Kidney (tissue), 14 donors: Measurements from ENCODE around the gene IST1. TPM values are rescaled to one million over a fixed set of nuclear protein-coding genes. Genes with fewer than 3 reads are reported as not detected.

ENCODE experiments used
- DNase-seq, 5 donors: peaks; one replicate each; pipeline ENCODE4 v3.0.0-alpha.2; 2013 to 2020
- FAIRE-seq: peaks from 2 replicates; lab custom pipeline; 2012; peaks lifted over from hg19 to GRCh38; lab: Jason Lieb, UNC
- H3K27ac ChIP-seq, 2 donors: one replicate each; pipeline ENCODE4 v1.7.0; 2013; ENCODE audit warnings: low read depth in 2 of 2, low read length in 2 of 2, inconsistent platforms in 1 of 2
- H3K27me3 ChIP-seq: one replicate; pipeline ENCODE4 v1.7.1; 2013; ENCODE audit warnings: low read length, inconsistent platforms; ENCODE audit not compliant: control insufficient read depth, insufficient read depth
- H3K36me3 ChIP-seq, 3 donors: one replicate each; pipeline versions ENCODE4 v1.7.0 to v1.7.1; 2013; ENCODE audit warnings: low read length in 3 of 3, control low read depth in 1 of 3, inconsistent platforms in 1 of 3; ENCODE audit not compliant: insufficient read depth in 3 of 3, control insufficient read depth in 2 of 3
- H3K4me1 ChIP-seq, 3 donors: one replicate each; pipeline versions ENCODE4 v1.7.0 to v1.7.1; 2013; ENCODE audit warnings: low read length in 3 of 3, inconsistent platforms in 1 of 3, low read depth in 1 of 3; ENCODE audit not compliant: control insufficient read depth in 2 of 3, insufficient read depth in 2 of 3
- H3K4me3 ChIP-seq, 3 donors: one replicate each; pipeline versions ENCODE4 v1.7.0 to v1.8.1; 2013; ENCODE audit warnings: low read length in 3 of 3, control low read depth in 1 of 3, inconsistent platforms in 1 of 3
- H3K9ac ChIP-seq, 3 donors: one replicate each; pipeline versions ENCODE4 v1.7.0 to v1.7.1; 2013; ENCODE audit warnings: low read length in 3 of 3, control low read depth in 1 of 3, inconsistent platforms in 1 of 3
- H3K9me3 ChIP-seq, 3 donors: one replicate each; pipeline versions ENCODE4 v1.7.0 to v1.7.1; 2013; ENCODE audit warnings: low read length in 3 of 3, control low read depth in 1 of 3, inconsistent platforms in 1 of 3; ENCODE audit not compliant: control insufficient read depth in 2 of 3, insufficient read depth in 1 of 3
- intact Hi-C: fragments of 100-400 bp; cut with DNase I; formaldehyde crosslinking; loops from one replicate; pipeline ENCODE4 v1.11.1; 2022
- polyA plus RNA-seq: library from polyadenylated mRNA; stranded (reverse); fragments of 350-450 nt; fragmentation: Illumina TruSeq; extraction: RNeasy Lipid Tissue Mini Kit (QIAGEN cat#74804); gene quantifications from one replicate; pipeline ENCODE4 v1.2.3, GENCODE V29; 2014; ENCODE audit warnings: low read depth, low replicate concordance; ENCODE audit not compliant: insufficient read depth
- total RNA-seq: library from RNA; stranded (reverse); fragmentation: NEBNext Ultra II Directional; extraction: Animal tissue kit (Norgen Biotek cat#: 25700); gene quantifications from one replicate; pipeline ENCODE4 v1.2.1, GENCODE V29; 2021
- TF ChIP-seq, protein P1 (sequence below): IDR thresholded peaks from 3 replicates; pipeline ENCODE4 v1.5.1; 2012; ENCODE audit warnings: mild to moderate bottlenecking, moderate library complexity, borderline replicate concordance; ENCODE audit not compliant: insufficient read depth; ENCODE audit errors: extremely low read depth
- donor health status: control.
- donor health status: control.
- donor health status: control.
- donor health status: control.
- donor health status: control.
- donor health status: DM: yes; HTN: yes; CAD: no.
- donor health status: Normal renal cell carcinoma (clear cell type).

Gene IST1
- total and polyA plus RNA-seq, 2 donors from 2014 or later, result 138 to 220 TPM

DNA sequence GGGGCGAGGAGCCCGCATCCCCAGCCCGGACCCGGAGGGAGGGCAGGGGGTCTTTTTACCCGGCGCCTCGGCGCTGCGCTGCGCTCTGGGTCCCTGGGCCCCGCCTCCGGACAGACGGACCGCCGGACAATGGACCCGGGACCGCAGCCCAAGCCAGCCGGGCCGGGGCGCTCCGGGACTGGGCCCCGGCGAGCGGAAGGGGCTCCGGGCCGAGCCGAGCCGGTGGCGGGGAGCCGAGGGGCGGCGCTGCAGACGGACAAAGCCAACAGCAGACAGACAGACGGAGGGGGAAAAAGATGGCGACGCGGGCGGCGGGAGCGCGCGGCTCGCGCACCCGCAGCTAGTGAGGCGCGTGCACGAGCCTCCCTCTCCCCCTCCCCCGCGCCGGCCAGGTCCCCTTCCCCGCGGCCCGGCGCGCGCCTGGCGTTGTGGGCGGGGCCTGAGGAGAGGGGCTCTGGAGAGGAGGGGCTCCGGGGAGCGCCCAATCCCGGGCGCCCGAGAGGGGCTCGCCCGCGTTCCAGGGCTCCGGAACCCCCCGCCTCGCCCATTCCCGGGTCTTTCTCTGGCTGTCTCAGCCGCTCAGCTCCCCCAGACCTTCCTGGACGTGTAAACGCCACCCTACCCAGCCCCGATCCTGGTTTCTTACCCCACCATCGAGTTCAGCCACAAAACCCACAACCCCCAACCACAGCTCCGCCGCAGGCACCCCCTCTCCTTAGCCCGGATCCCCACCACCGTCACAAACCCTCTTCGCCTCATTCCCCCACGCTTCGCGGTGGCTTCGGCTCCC lies 11.3 kb upstream of the IST1 start, which contains the start of gene ZNF821:
TSS of gene ZNF821 (minus strand) at position 334 of the 790 bp plus-strand sequence. CDS start 4,236 bp downstream, outside the sequence.
- peak; percentile 89 to 98 (median 94) for DNase-seq
- H3K9me3 ChIP-seq, result no peaks in the 10 kb centered on the region
- no peak for FAIRE-seq
- peaks cover under 1 to 13% (median 10%) of the 10 kb centered on the region in 3 donors for H3K36me3 ChIP-seq
- TF ChIP-seq, protein P1, sequence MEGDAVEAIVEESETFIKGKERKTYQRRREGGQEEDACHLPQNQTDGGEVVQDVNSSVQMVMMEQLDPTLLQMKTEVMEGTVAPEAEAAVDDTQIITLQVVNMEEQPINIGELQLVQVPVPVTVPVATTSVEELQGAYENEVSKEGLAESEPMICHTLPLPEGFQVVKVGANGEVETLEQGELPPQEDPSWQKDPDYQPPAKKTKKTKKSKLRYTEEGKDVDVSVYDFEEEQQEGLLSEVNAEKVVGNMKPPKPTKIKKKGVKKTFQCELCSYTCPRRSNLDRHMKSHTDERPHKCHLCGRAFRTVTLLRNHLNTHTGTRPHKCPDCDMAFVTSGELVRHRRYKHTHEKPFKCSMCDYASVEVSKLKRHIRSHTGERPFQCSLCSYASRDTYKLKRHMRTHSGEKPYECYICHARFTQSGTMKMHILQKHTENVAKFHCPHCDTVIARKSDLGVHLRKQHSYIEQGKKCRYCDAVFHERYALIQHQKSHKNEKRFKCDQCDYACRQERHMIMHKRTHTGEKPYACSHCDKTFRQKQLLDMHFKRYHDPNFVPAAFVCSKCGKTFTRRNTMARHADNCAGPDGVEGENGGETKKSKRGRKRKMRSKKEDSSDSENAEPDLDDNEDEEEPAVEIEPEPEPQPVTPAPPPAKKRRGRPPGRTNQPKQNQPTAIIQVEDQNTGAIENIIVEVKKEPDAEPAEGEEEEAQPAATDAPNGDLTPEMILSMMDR, result no peak
- H3K27ac ChIP-seq, result peak within 1 kb of the TSS; percentile 88 to 89
- peaks cover 0 to 13% (median 0%) of the 10 kb centered on the region in 3 donors for H3K4me1 ChIP-seq
- intact Hi-C loops, result no loop called here
- peak within 1 kb of the TSS; percentile 80 to 86 (median 86) for H3K4me3 ChIP-seq
- H3K27me3 ChIP-seq, result no peaks in the 10 kb centered on the region
- H3K9ac ChIP-seq, result peak within 1 kb of the TSS; percentile 73 to 87 (median 75)

DNA sequence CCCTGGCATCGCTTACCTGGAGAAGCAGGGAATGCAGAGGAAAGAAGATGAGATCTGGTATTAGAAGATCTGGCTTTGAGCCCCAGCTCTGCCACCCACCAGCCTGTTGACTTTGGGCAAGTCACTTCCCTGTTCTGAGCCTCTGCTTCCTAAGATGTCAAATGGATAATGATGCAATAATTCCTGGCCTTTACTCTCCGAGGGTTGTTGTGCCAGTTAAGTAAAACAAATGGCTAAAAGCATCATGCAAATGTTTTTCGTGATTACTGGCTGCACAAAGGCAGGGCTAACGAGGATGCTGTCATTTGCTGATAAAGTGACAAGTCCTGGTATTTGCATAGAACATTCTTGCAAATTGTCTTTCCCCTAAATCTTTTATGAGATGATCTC lies 10.1 kb upstream of the IST1 start:
- no peak overlapping the region for H3K4me3 ChIP-seq
- FAIRE-seq, result no peak
- peaks cover 0 to 10% (median 0%) of the 10 kb centered on the region in 3 donors for H3K4me1 ChIP-seq
- TF ChIP-seq, protein P1, result no peak
- intact Hi-C loops, result no loop called here
- no peaks in the 10 kb centered on the region for H3K27me3 ChIP-seq
- no peak for DNase-seq
- no peak overlapping the region for H3K27ac ChIP-seq
- peaks cover 0 to 6% (median 5%) of the 10 kb centered on the region in 3 donors for H3K36me3 ChIP-seq
- H3K9ac ChIP-seq, result no peak overlapping the region
- H3K9me3 ChIP-seq, result no peaks in the 10 kb centered on the region

DNA sequence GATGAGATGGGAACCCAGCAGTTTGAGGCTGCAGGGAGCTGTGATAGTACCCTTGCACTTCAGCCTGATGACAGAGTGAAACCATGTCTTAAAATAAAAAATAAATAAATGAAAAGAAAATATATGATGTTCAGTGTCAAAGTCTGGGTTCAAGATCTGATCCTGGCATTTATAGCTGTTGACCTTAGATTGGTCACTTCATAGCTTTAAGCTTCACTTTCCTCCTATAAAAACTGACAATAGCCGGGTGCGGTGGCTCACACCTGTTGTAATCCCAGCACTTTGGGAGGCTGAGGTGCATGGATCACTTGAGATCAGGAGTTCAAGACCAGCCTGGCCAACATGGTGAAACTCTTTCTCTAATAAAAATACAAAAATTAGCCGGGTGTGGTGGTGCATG lies 6.2 kb upstream of the IST1 start:
- no peak for FAIRE-seq

More for the DNA sequence above, 6.2 kb upstream of the IST1 start:
- no peaks in the 10 kb centered on the region for H3K27me3 ChIP-seq
- H3K4me1 ChIP-seq, result no peaks in the 10 kb centered on the region
- no peak overlapping the region for H3K27ac ChIP-seq
- no peak overlapping the region for H3K9ac ChIP-seq
- no peaks in the 10 kb centered on the region for H3K9me3 ChIP-seq
- DNase-seq, result no peak
- intact Hi-C loops, result no loop called here
- H3K36me3 ChIP-seq, result no peaks in the 10 kb centered on the region
- TF ChIP-seq, protein P1, result no peak
- H3K4me3 ChIP-seq, result no peak overlapping the region
